ENCODE measurements around the gene ABI2.
"Not testable (repeated sequence)": the region's sequence is repeated elsewhere in the genome, so short reads cannot be mapped to it uniquely, and the experiment has no call there.

The ABI2 gene

DNA sequence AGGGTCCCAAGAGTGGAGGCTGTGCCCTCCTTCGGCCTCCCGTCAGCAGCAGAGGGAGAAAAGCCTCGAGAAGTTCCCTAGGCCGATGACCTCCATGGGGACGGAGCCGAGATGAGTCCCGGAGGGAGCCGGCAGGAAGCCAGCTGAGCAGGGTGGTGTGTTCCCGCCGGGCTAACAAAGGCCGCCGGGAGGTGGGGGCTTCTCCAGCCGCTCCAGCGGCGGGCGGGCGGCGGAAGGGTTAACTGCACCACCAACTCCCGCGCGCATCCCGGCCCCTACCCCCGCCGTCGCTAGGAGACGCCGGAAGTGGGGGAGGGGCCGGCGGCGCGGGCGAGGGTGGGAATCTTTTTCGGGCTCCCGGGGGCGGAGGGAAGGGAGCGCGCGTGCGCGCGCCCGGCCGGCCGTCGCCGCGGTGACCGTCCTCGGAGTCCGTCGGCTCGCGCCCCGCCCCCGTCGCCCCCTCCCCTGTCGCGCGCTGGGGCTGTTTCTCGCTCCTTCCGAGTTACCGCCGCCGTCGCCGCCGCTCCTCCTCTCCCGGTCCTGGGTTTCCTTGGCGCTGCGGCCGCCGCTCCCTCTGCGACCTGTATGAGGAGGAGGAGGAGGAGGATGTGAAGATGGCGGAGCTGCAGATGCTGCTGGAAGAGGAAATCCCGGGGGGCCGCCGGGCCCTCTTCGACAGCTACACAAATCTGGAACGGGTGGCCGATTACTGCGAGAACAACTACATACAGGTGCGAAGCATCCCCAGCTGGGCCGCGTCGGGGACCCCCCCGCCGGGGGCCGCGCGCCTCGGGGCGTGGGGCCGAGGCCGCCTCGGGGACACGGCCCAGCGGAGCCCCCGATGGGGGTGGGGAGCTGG is at the start of gene ABI2:
Gene ABI2, plus strand, starts transcription at position 494 of the 859 bp plus-strand sequence. Its CDS starts 121 bp downstream, at position 615.
- peak within 1 kb of the TSS; percentile 66 for H3K4me3 ChIP-seq (replicated peaks; ENCODE audit: low read depth, low read length)
- peak; percentile 48 for DNase-seq (ENCODE audit: extremely low read depth, low read depth)
- TF ChIP-seq, protein P1, sequence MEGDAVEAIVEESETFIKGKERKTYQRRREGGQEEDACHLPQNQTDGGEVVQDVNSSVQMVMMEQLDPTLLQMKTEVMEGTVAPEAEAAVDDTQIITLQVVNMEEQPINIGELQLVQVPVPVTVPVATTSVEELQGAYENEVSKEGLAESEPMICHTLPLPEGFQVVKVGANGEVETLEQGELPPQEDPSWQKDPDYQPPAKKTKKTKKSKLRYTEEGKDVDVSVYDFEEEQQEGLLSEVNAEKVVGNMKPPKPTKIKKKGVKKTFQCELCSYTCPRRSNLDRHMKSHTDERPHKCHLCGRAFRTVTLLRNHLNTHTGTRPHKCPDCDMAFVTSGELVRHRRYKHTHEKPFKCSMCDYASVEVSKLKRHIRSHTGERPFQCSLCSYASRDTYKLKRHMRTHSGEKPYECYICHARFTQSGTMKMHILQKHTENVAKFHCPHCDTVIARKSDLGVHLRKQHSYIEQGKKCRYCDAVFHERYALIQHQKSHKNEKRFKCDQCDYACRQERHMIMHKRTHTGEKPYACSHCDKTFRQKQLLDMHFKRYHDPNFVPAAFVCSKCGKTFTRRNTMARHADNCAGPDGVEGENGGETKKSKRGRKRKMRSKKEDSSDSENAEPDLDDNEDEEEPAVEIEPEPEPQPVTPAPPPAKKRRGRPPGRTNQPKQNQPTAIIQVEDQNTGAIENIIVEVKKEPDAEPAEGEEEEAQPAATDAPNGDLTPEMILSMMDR (IDR thresholded peaks at IDR 0.05; ENCODE audit: low read depth, low read length, missing control alignments), result no peak

DNA sequence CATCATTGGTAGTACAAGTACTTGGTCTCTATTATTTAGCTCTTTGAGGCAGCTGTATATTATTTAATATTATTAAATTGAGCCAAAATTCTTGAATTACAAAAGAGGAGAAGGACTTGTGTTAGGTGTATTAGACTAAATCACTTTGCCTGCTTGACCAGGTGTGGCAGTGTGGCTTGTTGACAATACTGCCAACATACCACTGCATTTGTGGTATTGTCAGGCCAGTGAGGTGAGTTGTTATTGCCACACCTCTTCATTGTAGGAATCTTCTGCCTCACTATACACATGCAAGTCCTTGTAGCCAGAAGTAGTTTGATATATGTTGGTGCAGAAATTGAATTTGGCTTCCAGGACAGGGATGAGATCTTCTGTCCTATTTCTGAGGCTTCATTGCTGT is 48.9 kb upstream of the ABI2 start:
- TF ChIP-seq, protein P1 (IDR thresholded peaks at IDR 0.05; ENCODE audit: low read depth, low read length, missing control alignments), result no peak
- DNase-seq (ENCODE audit: extremely low read depth, low read depth), result no peak
- H3K4me3 ChIP-seq (replicated peaks; ENCODE audit: low read depth, low read length), result no peak overlapping the region

DNA sequence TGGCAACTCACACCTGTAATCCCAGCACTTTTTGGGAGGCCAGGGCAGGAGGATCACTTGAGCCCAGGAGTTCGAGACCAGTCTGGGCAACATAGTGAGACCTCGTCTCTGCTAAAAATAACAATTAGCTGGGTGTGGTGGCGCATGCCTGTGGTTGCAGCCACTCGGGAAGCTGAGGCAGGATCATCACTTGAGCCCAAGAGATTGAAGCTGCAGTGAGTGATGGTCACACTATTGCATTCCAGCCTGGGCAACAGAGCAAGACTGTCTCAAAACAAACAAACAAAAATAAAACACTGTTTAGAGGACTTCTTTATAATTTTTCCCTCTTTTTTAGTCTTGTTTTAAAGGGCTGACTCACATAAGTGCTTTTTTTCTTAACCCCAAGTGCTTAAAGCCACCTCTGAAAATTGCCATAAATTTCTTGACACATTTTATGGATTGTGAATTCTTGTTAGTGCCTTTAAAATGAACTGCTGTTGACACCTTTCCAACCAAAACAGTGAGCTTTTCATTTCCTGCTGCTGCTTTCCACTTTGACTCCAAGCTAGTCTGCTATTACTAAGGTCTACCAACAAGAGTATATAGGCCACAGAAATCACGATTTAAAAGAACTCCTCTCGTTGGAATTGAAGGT is 47.6 kb upstream of the ABI2 start:
- TF ChIP-seq, protein P1 (IDR thresholded peaks at IDR 0.05; ENCODE audit: low read depth, low read length, missing control alignments), result no peak
- DNase-seq (ENCODE audit: extremely low read depth, low read depth), result no peak
- H3K4me3 ChIP-seq (replicated peaks; ENCODE audit: low read depth, low read length), result no peak overlapping the region

DNA sequence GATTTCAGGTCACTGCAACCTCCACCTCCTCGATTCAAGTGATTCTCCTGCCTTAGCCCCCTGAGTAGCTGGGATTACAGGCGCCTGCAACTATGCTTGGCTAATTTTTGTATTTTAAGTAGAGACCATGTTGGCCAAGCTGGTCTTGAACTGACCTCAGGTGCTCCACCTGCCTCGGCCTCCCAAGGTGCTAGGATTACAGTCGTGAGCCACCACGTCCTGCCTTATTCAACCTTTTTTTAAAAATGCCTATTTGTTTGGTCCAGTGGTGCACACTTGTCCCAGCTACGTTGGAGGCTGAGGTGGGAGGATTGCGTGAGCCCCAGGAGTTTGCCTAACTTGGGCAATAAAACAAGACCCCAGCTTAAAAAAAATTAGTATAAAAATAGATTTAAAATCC is 46.1 kb upstream of the ABI2 start:
- no peak overlapping the region for H3K4me3 ChIP-seq (replicated peaks; ENCODE audit: low read depth, low read length)
- TF ChIP-seq, protein P1 (IDR thresholded peaks at IDR 0.05; ENCODE audit: low read depth, low read length, missing control alignments), result no peak
- DNase-seq (ENCODE audit: extremely low read depth, low read depth), result no peak

DNA sequence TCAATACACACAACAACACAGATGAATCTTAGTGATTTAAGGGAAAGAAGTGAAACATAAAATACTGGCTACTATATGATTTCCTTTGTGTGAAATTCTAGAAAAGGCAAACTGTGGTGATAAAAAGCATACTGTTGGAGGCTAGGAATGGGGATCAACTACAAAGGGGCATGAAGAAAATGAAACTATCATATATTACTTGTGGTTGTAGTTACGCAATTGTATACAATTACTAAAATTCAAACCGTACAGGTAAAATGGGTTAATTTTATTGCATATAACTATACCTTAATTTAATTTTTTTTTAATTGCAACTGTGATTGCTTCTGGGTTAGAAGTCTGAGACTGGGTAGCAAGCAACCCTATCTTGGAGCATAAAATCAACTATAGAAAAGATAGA is 41.7 kb upstream of the ABI2 start:
- no peak for DNase-seq (ENCODE audit: extremely low read depth, low read depth)
- no peak overlapping the region for H3K4me3 ChIP-seq (replicated peaks; ENCODE audit: low read depth, low read length)
- TF ChIP-seq, protein P1 (IDR thresholded peaks at IDR 0.05; ENCODE audit: low read depth, low read length, missing control alignments), result no peak

DNA sequence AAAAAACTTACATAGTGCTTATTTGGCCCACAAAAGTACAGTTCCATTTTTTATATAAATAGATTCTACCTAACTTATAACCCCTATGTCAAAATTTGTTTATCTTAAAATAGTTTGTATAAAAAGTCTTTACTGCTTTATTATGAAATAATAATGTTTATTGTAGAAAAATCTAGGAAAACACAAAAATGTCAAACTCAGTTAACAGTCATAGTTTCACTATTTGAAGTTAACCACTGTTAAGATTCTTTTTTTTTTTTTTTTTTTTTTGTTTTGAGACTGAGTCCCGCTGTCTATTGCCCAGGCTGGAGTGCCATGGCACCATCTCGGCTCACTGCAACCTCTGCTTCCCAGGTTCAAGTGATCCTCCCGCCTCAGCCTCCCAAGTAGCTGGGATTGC is 26.5 kb upstream of the ABI2 start:
- no peak for DNase-seq (ENCODE audit: extremely low read depth, low read depth)
- TF ChIP-seq, protein P1 (IDR thresholded peaks at IDR 0.05; ENCODE audit: low read depth, low read length, missing control alignments), result no peak

DNA sequence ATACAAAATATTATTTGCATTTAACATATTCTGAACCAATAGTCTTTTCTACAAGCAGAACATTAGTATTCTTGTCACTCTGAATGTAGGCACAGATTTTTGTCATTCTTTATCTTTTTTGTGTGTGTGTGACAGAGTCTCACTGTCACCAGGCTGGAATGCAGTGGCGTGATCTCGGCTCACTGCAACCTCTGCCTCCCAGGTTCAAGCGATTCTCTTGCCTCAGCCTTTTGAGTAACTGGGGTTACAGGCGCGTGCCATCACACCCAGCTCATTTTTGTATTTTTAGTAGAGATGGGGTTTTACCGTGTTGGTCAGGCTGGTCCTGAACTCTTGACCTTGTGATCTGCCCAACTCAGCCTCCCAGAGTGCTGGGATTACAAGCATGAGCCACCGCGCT is 25.6 kb upstream of the ABI2 start:
- DNase-seq (ENCODE audit: extremely low read depth, low read depth); H3K4me3 ChIP-seq (replicated peaks; ENCODE audit: low read depth, low read length): not testable (repeated sequence)

More for the DNA sequence above, 26.5 kb upstream of the ABI2 start:
- no peak overlapping the region for H3K4me3 ChIP-seq (replicated peaks; ENCODE audit: low read depth, low read length)
